Mammary epithelial cell (primary cell): ENCODE measurements around the gene PFKFB3.

ENCODE experiments used
- EZH2 ChIP-seq: IDR thresholded peaks from 2 replicates; pipeline ENCODE4 v1.6.1; 2012; ENCODE audit warnings: low read length, inconsistent platforms, borderline replicate concordance
- TF ChIP-seq, protein P1 (sequence below), 2 donors: IDR thresholded peaks in 1 of 2; conservative IDR thresholded peaks in 1 of 2; 2 replicates each; pipeline ENCODE4 v1.5.1; 2011 to 2012; ENCODE audit warnings: inconsistent platforms in 2 of 2, low read length in 2 of 2, mild to moderate bottlenecking in 2 of 2, control low read depth in 1 of 2, low read depth in 1 of 2; ENCODE audit not compliant: insufficient read depth in 1 of 2; ENCODE audit errors: extremely low read depth in 1 of 2

- TF ChIP-seq, protein P1, sequence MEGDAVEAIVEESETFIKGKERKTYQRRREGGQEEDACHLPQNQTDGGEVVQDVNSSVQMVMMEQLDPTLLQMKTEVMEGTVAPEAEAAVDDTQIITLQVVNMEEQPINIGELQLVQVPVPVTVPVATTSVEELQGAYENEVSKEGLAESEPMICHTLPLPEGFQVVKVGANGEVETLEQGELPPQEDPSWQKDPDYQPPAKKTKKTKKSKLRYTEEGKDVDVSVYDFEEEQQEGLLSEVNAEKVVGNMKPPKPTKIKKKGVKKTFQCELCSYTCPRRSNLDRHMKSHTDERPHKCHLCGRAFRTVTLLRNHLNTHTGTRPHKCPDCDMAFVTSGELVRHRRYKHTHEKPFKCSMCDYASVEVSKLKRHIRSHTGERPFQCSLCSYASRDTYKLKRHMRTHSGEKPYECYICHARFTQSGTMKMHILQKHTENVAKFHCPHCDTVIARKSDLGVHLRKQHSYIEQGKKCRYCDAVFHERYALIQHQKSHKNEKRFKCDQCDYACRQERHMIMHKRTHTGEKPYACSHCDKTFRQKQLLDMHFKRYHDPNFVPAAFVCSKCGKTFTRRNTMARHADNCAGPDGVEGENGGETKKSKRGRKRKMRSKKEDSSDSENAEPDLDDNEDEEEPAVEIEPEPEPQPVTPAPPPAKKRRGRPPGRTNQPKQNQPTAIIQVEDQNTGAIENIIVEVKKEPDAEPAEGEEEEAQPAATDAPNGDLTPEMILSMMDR (conservative IDR thresholded peaks at IDR 0.05 in 1 of 2, IDR thresholded peaks at IDR 0.05 in 1 of 2; ENCODE audit: extremely low read depth in 1 of 2, insufficient read depth in 1 of 2, low read depth in 1 of 2, low read length in 2 of 2): no peak
- TF ChIP-seq EZH2: no peak
These were observed 541 bp upstream of the PFKFB3 start for GRCh38 chr10:6202098-6202683.
